Occipital lobe (tissue), 2 donors: ENCODE results near the gene RRP15. TPM values are rescaled to one million over a fixed set of nuclear protein-coding genes. Genes with fewer than 3 reads are reported as not detected.

Experiments used
- DNase-seq: peaks from one replicate; lab custom pipeline; 2025; lab: John Stamatoyannopoulos, UW
- total RNA-seq: library from RNA; depleted of rRNA; stranded (reverse); fragments of >200 nt; gene quantifications from one replicate; pipeline ENCODE4 v1.2.3, GENCODE V29; 2014

RRP15 gene
- total RNA-seq, 1 donor from 2014 or later = 22.3 TPM

GRCh38 chr1:218361298-218362065, 76.4 kb downstream of the RRP15 start:
- no peak for DNase-seq

DNA sequence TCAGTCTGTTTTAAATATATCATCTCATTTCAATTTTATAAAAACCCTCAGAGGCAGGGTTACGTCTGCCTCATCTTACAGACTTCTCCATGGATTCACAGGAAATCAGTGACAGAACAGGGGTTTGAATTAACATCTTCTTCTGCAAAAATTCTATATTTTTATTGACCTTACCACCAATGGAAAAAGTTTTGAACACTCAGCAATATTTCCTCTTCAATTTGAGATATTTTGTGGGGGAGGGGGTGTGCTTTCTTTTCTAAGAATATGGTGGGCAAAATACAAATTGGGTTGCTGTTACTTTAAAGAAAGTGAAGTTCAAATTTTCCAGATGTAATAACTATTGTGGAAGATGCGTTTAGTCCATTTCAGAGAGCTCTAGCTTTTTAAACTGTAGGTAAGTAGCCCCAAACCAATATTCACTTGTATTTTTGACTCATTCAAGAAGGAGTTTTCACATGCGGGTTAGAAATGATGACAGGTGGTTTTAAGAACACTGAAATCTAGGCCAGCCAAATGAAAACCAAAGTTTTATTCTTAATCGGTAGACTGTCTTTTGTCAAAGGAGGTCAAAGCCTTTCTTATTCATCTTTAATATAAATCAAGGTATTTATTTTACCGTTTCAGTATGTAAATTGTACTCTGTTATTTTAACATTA, 77.5 kb downstream of the RRP15 start:
- DNase-seq = no peak

GRCh38 chr1:218363141-218363540, 78.0 kb downstream of the RRP15 start:
- DNase-seq = no peak

DNA sequence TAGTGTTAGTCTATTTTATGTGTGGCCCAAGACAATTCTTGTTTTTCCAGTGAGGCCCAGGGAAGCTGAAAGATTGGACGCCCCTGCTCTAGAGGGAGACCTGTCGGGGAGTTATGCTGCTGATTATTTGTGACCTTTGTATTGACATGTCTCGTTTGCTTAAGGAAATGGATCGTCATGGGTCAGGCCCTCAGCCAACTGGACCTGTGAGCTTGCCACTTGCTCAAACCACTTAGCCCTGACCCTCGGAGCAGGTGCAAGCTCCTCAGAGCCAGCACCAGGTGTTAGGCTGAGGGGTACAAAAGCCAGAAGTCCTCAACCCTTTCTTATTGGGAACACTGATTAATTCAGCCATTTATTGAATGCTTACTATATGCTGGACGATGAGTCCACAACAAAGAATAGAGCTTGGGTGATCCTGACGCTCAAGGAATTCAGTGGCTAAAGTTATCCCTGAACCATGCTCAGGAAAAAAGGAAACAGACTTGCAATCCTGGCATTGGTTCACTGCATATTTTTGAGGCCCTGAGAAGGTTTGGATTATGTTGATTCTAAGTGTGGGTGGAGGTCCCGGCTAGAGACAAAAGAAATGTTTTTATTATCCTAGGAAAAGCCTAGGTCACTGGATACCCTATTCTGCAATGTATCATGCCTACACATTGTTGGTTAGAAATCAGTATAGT, 79.1 kb downstream of the RRP15 start:
- DNase-seq = no peak

- DNase-seq = no peak
These were observed 80.3 kb downstream of the RRP15 start for GRCh38 chr1:218365226-218365999.

DNA sequence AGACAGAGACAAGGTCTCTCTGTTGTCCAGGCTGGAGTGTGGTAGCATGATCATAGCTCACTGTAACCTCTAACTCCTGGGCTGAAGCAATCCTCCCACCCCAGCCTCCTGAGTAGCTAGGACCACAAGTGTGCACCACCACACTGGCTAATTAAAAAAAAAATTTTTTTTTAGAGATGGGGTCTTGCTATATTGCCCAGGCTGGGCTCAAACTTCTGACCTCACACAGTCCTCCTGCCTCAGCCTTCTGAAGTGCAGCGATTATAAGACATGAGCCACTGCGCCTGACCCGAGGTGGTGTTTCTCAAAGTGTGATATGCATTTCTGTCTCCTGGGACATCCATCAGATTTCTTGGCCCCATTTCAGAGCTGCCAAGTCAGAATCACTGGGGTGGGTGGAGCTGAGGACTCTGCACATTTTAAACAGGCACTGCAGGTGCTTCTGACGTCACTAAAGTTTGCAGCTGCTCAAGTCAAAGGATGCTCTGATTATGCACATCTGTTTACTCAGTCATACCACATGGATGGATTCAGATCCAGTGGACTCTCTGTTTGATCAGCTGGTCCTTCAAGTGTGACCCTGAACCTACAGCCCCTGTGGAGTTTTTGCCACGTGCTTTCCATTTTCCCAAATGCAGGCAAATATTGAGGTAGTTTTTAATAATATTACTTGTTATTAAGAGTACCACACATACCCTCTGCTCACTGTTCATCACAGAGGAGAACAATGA, 81.4 kb downstream of the RRP15 start:
- DNase-seq = no peak

GRCh38 chr1:218367118-218367517, 82.0 kb downstream of the RRP15 start:
- no peak for DNase-seq

DNA sequence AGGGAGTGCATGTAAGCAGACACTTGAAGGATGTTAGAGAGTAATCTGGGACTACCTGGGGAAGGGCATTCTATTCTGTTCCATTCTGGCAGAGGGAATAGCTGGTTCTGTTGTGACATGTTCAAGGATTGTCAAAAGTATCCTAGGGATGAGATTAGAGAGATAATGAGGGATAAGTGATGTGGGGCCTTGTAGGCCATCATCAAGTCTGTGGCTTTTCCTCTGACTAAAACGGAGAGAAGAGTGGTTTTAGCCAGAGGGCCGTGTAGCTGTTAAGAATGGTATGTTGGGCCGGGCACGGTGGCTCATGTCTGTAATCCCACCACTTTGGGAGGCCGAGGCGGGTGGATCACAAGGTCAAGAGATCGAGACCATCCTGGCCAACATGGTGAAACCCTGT, 83.6 kb downstream of the RRP15 start:
- DNase-seq = no peak

- no peak for DNase-seq
These were observed 84.8 kb downstream of the RRP15 start for GRCh38 chr1:218369688-218370511.

- no peak for DNase-seq
These were observed 87.0 kb downstream of the RRP15 start for GRCh38 chr1:218371927-218372672.

DNA sequence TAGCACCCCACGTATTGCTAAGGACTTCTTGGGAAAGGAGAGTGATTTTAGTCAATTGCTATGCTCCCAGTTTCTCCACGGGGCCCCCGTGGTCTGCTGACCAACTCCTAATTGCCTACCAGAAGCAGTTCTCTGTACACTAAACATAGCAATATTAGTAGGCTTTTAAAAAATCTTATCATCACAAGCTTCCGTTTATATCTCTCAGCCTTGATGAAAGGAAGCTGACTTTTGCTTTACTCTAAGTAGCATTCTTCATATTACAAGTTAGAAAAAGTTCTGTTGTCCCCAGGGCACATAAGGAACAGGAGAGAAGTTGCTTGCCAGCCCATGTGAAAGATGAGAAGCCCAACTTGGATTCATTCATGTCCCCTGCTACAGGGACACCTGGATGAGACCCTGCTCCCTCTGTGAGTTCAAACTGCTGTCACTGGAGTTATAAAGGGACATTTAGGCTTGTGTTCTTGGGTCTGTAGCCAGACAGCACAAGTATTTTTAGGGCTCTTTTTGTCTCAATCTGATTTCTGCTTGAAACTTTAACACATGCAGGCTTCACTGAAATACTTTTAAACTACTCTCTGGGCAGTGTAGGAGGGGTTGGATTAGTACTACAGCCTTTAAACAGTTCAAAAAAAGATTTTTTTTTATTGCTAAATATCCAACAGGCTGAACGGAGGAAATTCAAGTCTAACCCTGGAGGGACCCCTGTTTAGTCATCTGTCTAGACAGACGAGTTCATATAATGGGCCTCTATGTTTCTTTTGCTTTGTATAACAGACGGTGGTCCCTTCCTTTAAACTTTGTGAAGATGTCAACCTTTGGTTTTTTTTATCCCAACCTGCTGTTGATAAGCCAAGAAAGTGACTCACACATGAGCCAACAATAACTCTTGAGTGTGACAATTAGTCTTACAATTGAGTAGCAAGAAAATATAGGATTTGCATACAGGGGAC, 89.6 kb downstream of the RRP15 start:
- no peak for DNase-seq

GRCh38 chr1:218376722-218377121, 91.6 kb downstream of the RRP15 start:
- no peak for DNase-seq

DNA sequence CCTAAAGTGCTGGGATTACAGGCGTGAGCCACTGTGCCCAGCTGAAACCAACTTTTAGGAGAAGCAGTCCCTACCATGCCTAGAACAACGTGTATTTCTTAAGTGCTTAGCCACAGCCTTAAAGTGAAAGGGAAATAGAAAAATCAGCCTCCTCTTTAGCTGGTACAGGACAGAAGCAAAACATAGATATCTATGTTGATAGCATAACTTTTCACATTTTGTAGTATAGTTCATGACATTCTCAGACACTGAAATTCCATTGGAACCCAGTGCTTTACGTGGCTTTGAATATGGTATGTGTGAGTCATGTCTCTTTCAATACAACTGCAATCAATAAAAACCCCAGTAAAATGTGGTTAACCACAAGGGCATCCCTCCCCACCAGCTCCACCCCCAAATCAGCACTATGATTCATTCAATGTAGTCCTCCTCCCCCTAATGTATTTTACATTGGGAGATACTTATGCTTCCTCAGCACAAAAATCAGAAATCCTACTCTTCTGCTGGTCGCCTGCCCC, 92.1 kb downstream of the RRP15 start:
- DNase-seq = no peak

- no peak for DNase-seq
These were observed 95.3 kb downstream of the RRP15 start for GRCh38 chr1:218380125-218380977.

- no peak for DNase-seq
These were observed 97.2 kb downstream of the RRP15 start for GRCh38 chr1:218382261-218382660.

- DNase-seq = no peak
These were observed 98.0 kb downstream of the RRP15 start for GRCh38 chr1:218383051-218383450.

GRCh38 chr1:218383681-218384080, 98.6 kb downstream of the RRP15 start:
- DNase-seq = no peak
